H1 (cell line): ENCODE results near the gene TMEM156. TPM values are rescaled to one million over a fixed set of nuclear protein-coding genes. Genes with fewer than 3 reads are reported as not detected.

Source experiments
- polyA plus RNA-seq, 7 experiments: library from polyadenylated mRNA; depleted of rRNA in 3 of 7; stranded (reverse) in 5 of 7; unstranded in 2 of 7; fragments of >200 nt in 5 of 7; fragments of 200-250 nt in 2 of 7; gene quantifications; 1 replicate in 5 of 7; 2 replicates in 1 of 7; 4 replicates in 1 of 7; pipeline versions ENCODE4 v1.2.1 to v1.2.3, GENCODE V29; 2011 to 2013; ENCODE audit warnings: missing spikeins in 2 of 7, mixed read lengths in 2 of 7
- total RNA-seq: library from RNA; stranded (reverse); fragmentation: NEBNext Ultra II Directional; extraction: Animal tissue kit (Norgen Biotek cat#: 25700); gene quantifications from 2 replicates; pipeline ENCODE4 v1.2.1, GENCODE V29; 2021

Gene TMEM156
- total and polyA plus RNA-seq, 2 of the 8 experiments (the other 6 are each of a cell fraction or from before 2014, with no cell fraction given): not detected

Other genes with a start within 250 kb of the TMEM156 start
- not detected in 2 replicates for gene TLR10, start 249.4 kb downstream of the TMEM156 start, total RNA-seq
- gene TLR10, start 249.4 kb downstream of the TMEM156 start, polyA plus RNA-seq (2011; rRNA removed): not detected in 2 replicates
- not detected in 2 replicates for gene TLR1, start 227.6 kb downstream of the TMEM156 start, total RNA-seq
- gene TLR1, start 227.6 kb downstream of the TMEM156 start, polyA plus RNA-seq (2011; rRNA removed): not detected in 2 replicates
- gene TLR6, start 175.6 kb downstream of the TMEM156 start, total RNA-seq: 0.08 and 0.09 TPM in 2 replicates
- 0.02 TPM in 1 of 2 replicates, not detected in the other for gene TLR6, start 175.6 kb downstream of the TMEM156 start, polyA plus RNA-seq (2011; rRNA removed)
- 11.5 and 12.0 TPM in 2 replicates for gene FAM114A1, start 164.6 kb downstream of the TMEM156 start, total RNA-seq
- gene FAM114A1, start 164.6 kb downstream of the TMEM156 start, polyA plus RNA-seq (2011; rRNA removed): 9.5 and 10.6 TPM in 2 replicates
- 22.4 and 23.6 TPM in 2 replicates for gene KLHL5, start 29.8 kb upstream of the TMEM156 start, total RNA-seq
- 8.8 and 13.0 TPM in 2 replicates for gene KLHL5, start 29.8 kb upstream of the TMEM156 start, polyA plus RNA-seq (2011; rRNA removed)
- gene WDR19, start 150.1 kb upstream of the TMEM156 start, total RNA-seq: 19.7 and 22.2 TPM in 2 replicates
- 16.9 and 23.3 TPM in 2 replicates for gene WDR19, start 150.1 kb upstream of the TMEM156 start, polyA plus RNA-seq (2011; rRNA removed)